Transverse colon (tissue), 4 donors: ENCODE results near the gene SEC16A. TPM values are rescaled to one million over a fixed set of nuclear protein-coding genes. Genes with fewer than 3 reads are reported as not detected.

Experiments used
- DNase-seq: peaks from one replicate; pipeline ENCODE4 v3.0.0-alpha.2; 2019
- H3K27ac ChIP-seq, 4 donors: fragments of 200-600 bp; sonication (generic); 2 replicates each; pipeline ENCODE4 v1.5.1; 2016 to 2018; ENCODE audit warnings: inconsistent platforms in 4 of 4
- H3K27me3 ChIP-seq: fragments of 200-600 bp; sonication (generic); 2 replicates; pipeline ENCODE4 v1.5.1; 2017; ENCODE audit warnings: inconsistent platforms
- H3K36me3 ChIP-seq, 4 donors: fragments of 200-600 bp; sonication (generic); 2 replicates each; pipeline ENCODE4 v1.5.1; 2017 to 2019; ENCODE audit warnings: inconsistent platforms in 4 of 4
- H3K4me1 ChIP-seq, 4 donors: fragments of 200-600 bp; sonication (generic); 2 replicates each; pipeline ENCODE4 v1.5.1; 2017 to 2020; ENCODE audit warnings: inconsistent platforms in 4 of 4
- H3K4me3 ChIP-seq, 4 donors: fragments of 200-600 bp; sonication (generic); 1 replicate in 1 of 4; 2 replicates in 3 of 4; pipeline versions ENCODE4 v1.5.1 to v1.6.1; 2017 to 2019; ENCODE audit warnings: inconsistent platforms in 4 of 4
- H3K9me3 ChIP-seq, 2 donors: fragments of 200-600 bp; sonication (generic); 2 replicates each; pipeline ENCODE4 v1.5.1; 2017 to 2019; ENCODE audit warnings: inconsistent platforms in 2 of 2
- CTCF ChIP-seq, 5 experiments: fragments of 200-600 bp in 3 of 5; fragments of 450-650 bp in 2 of 5; sonication (generic) in 3 of 5; IDR thresholded peaks; 1 replicate in 2 of 5; 2 replicates in 3 of 5; pipeline ENCODE4 v1.5.1; 2016 to 2017; ENCODE audit warnings: antibody characterized with exemption in 5 of 5, inconsistent platforms in 3 of 5, mild to moderate bottlenecking in 2 of 5, moderate library complexity in 1 of 5
- EP300 ChIP-seq: sonication (generic); formaldehyde crosslinking; IDR thresholded peaks from one replicate; pipeline ENCODE4 v1.6.1; 2017; ENCODE audit warnings: antibody characterized with exemption, low read depth
- POLR2A ChIP-seq: fragments of 450-650 bp; IDR thresholded peaks from one replicate; pipeline ENCODE4 v1.6.1; 2016; ENCODE audit warnings: antibody characterized with exemption, mild to moderate bottlenecking, moderate library complexity
- POLR2AphosphoS5 ChIP-seq, 3 donors: sonication (generic); formaldehyde crosslinking; IDR thresholded peaks; one replicate each; pipeline ENCODE4 v1.6.1; 2016; ENCODE audit warnings: antibody characterized with exemption in 3 of 3
- WGBS, 2 donors: methylation state at CpG; one replicate each; pipeline ENCODE4 v1.1.5; 2018; ENCODE audit warnings: low coverage in 1 of 2; 5-methylcytosine and 5-hydroxymethylcytosine counted together
- in situ Hi-C, 4 donors: fragments of 200-750 bp; cut with MboI; loops; one replicate each; pipeline versions ENCODE4 v1.15.0 to v1.15.1; 2017; ENCODE audit warnings: low sequenced_read_pairs in 3 of 4, low pct_ligation_motif_present in 1 of 4, low pct_unique_long_range_greater_than_20kb in 1 of 4
- intact Hi-C: fragments of 100-400 bp; cut with DNase I; formaldehyde crosslinking; loops from one replicate; pipeline ENCODE4 v1.15.1; 2023; ENCODE audit warnings: low total_unique reads
- total RNA-seq, 4 donors: library from RNA; depleted of rRNA; stranded (reverse); fragments of >200 nt; gene quantifications; one replicate each; pipeline ENCODE4 v1.1.0, GENCODE V29; 2016

SEC16A gene
- total RNA-seq, 4 donors from 2014 or later: 54.1 to 75.9 (median 65.8) TPM

DNA sequence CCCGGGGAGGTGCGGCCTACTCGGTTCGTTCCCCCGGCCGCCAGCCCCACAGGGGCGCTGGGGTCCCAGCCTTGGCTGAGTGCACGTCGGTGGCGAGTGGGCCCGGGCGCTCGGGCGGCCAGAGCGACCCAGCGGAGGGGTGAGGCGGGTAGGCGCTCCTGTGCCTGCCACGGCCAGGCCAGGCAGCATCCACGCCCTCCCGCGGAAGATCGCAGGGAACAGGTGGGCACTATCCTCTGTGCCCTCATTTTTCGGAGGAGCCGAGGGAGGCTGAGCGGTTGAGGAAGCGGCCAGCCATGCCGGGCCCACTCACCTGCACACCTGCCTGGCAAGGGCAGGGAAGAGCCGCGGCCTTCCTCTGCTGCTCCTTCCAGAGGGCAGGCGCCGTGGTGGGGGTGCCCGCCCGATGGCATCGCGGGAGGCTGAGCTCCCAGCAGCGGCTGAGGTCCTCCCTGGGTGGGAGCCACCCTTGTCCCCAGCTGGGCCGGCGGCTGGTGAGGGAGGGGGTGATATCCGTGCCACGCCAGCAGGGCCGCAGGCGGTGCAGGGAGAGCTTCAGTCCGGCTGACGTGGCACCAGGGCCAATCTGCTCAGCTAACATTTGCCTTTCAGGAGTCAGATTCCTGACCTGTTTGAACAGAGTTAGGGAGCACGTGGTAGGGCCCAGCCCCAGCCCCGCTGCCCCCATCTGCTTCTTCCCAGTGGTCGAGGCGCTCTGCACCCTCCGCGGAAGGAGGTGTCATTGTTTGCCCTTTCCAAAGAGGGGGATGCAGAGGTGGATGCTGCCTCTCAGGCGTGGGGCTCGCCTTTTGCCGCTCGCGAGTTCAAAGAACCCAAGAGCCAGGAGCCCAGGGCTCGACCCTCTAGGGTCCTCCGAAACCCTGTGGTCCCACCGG lies 1.6 kb upstream of the SEC16A start:
- in situ Hi-C loops (loop anchor here in 1 of 4 donors (10.0 kb wide), 1 partner anchor 150 kb away; no protein-coding TSS in a partner anchor), intact Hi-C loops (no loop called here)
- Histone ChIP-seq H3K4me1 (peaks cover 20 to 30% (median 23%) of the 10 kb centered on the region in 4 donors), H3K27ac (peak overlapping the region; percentile 98 to 100 (median 100)), H3K4me3 (peak overlapping the region; percentile 38 to 65 (median 56)), H3K36me3 (no peaks in the 10 kb centered on the region), H3K27me3 (no peaks in the 10 kb centered on the region), H3K9me3 (no peaks in the 10 kb centered on the region)
- no peak for TF ChIP-seq POLR2AphosphoS5 (IDR thresholded peaks at IDR 0.05)
- TF ChIP-seq CTCF (IDR thresholded peaks at IDR 0.05): no peak
- TF ChIP-seq POLR2A: no peak
- TF ChIP-seq EP300: no peak
- WGBS, 2 donors: 38% methylated on average over 25 of the region's 59 CpGs; no CpG with 5 or more reads in 1 of the 2 donors
- peak; percentile 37 for DNase-seq

- Histone ChIP-seq H3K4me1 (peaks cover 20 to 30% (median 23%) of the 10 kb centered on the region in 4 donors), H3K27me3 (no peaks in the 10 kb centered on the region), H3K4me3 (peak overlapping the region; percentile 38 to 65 (median 56)), H3K36me3 (peaks cover 0 to 3% (median 0%) of the 10 kb centered on the region in 4 donors), H3K9me3 (no peaks in the 10 kb centered on the region), H3K27ac (peak overlapping the region; percentile 98 to 100 (median 100))
- intact Hi-C loops (no loop called here), in situ Hi-C loops (loop anchor here in 1 of 4 donors (10.0 kb wide), 1 partner anchor 151 kb away; no protein-coding TSS in a partner anchor)
- DNase-seq: peak; percentile 95
- peak; percentile 57 for TF ChIP-seq POLR2A
- peak; percentile 35 to 77 (median 72) for TF ChIP-seq POLR2AphosphoS5 (IDR thresholded peaks at IDR 0.05)
- TF ChIP-seq CTCF (IDR thresholded peaks at IDR 0.05): no peak
- TF ChIP-seq EP300: no peak
- 0% methylated on average over 54 of the region's 63 CpGs; no CpG with 5 or more reads in 1 of the 2 donors for WGBS, 2 donors
Observed at GRCh38 chr9:136483589-136484152, 831 bp upstream of the SEC16A start.

GRCh38 chr9:136482046-136482792 lies 621 bp downstream of the SEC16A start:
- WGBS, 2 donors: 1% methylated on average over 8 to 15 of the region's 39 CpGs
- peaks cover 0 to 8% (median under 1%) of the 10 kb centered on the region in 4 donors for H3K36me3 ChIP-seq
- peak overlapping the region; percentile 80 to 100 (median 88) for H3K4me3 ChIP-seq
- intact Hi-C loops: no loop called here
- peak overlapping the region; percentile 97 to 100 (median 100) for H3K27ac ChIP-seq
- H3K27me3 ChIP-seq: no peaks in the 10 kb centered on the region
- in situ Hi-C loops: loop anchor here in 1 of 4 donors (10.0 kb wide), 1 partner anchor 153 kb away; no protein-coding TSS in a partner anchor
- no peaks in the 10 kb centered on the region for H3K9me3 ChIP-seq
- peak; percentile 49 for DNase-seq
- H3K4me1 ChIP-seq: peaks cover 20 to 28% (median 21%) of the 10 kb centered on the region in 4 donors
- TF ChIP-seq CTCF (IDR thresholded peaks at IDR 0.05) (no peak), POLR2A (no peak), POLR2AphosphoS5 (IDR thresholded peaks at IDR 0.05) (no peak), EP300 (no peak)
